DND-41 (cell line): ENCODE measurements around the gene MC5R.

Source experiments
- ATAC-seq: fragments of 200-7000 bp; cut with Tn5 transposase; 3 replicates; pipeline ENCODE4 v1.9.1; 2021; ENCODE audit warnings: low read depth; ENCODE audit not compliant: insufficient read depth
- DNase-seq: peaks from one replicate; pipeline ENCODE4 v3.0.0-alpha.2; 2020
- H2AFZ ChIP-seq: 2 replicates; pipeline ENCODE4 v1.6.0; 2012; ENCODE audit warnings: low read depth, low read length
- H3K27ac ChIP-seq: 2 replicates; pipeline ENCODE4 v1.5.1; 2012; ENCODE audit warnings: low read length, inconsistent platforms
- H3K27me3 ChIP-seq: fragments of 200-600 bp; sonication (generic); 2 replicates; pipeline ENCODE4 v1.6.0; 2012; ENCODE audit warnings: low read length, mild to moderate bottlenecking, inconsistent platforms; ENCODE audit not compliant: insufficient read depth, poor library complexity
- H3K36me3 ChIP-seq: 2 replicates; pipeline ENCODE4 v1.5.1; 2012; ENCODE audit warnings: low read length, inconsistent platforms; ENCODE audit not compliant: insufficient read depth
- H3K4me1 ChIP-seq: 2 replicates; pipeline ENCODE4 v1.5.1; 2012; ENCODE audit warnings: mild to moderate bottlenecking, low read length; ENCODE audit not compliant: insufficient read depth
- H3K4me2 ChIP-seq: 2 replicates; pipeline ENCODE4 v1.6.0; 2012; ENCODE audit warnings: mild to moderate bottlenecking, moderate library complexity, low read length, inconsistent platforms; ENCODE audit not compliant: insufficient read depth
- H3K4me3 ChIP-seq, 2 experiments: fragments of 200-600 bp in 1 of 2; shearing (Covaris generic) in 1 of 2; 2 replicates each; pipeline ENCODE4 v1.5.1; 2012 to 2016; ENCODE audit warnings: inconsistent platforms in 2 of 2, low read length in 2 of 2, mild to moderate bottlenecking in 2 of 2, low read depth in 1 of 2, moderate library complexity in 1 of 2
- H3K79me2 ChIP-seq: 2 replicates; pipeline ENCODE4 v1.6.0; 2012; ENCODE audit warnings: low read length, inconsistent platforms; ENCODE audit not compliant: insufficient read depth
- H3K9ac ChIP-seq: 2 replicates; pipeline ENCODE4 v1.6.0; 2012; ENCODE audit warnings: low read depth, mild to moderate bottlenecking, inconsistent platforms, low read length, moderate library complexity
- H3K9me3 ChIP-seq: 2 replicates; pipeline ENCODE4 v1.5.1; 2012; ENCODE audit warnings: low read length, moderate library complexity, mild to moderate bottlenecking, inconsistent platforms; ENCODE audit not compliant: insufficient read depth, severe bottlenecking
- H4K20me1 ChIP-seq: 2 replicates; pipeline ENCODE4 v1.6.0; 2012; ENCODE audit warnings: low read length; ENCODE audit not compliant: insufficient read depth
- CTCF ChIP-seq: IDR thresholded peaks from 2 replicates; pipeline ENCODE4 v1.5.1; 2012; ENCODE audit warnings: borderline replicate concordance, low read length, moderate library complexity, mild to moderate bottlenecking; ENCODE audit not compliant: poor library complexity, severe bottlenecking; ENCODE audit errors: extremely low read depth
- EZH2 ChIP-seq: IDR thresholded peaks from 3 replicates; pipeline ENCODE4 v1.6.1; 2012; ENCODE audit warnings: borderline replicate concordance, low read depth, mild to moderate bottlenecking, moderate library complexity, low read length, inconsistent platforms; ENCODE audit not compliant: severe bottlenecking

MC5R gene

GRCh38 chr18:13800505-13801259 is 23.3 kb upstream of the MC5R start:
- no peak overlapping the region for H3K4me2 ChIP-seq
- H3K27me3 ChIP-seq, result no peaks in the 10 kb centered on the region
- H3K27ac ChIP-seq, result no peak overlapping the region
- no peaks in the 10 kb centered on the region for H3K79me2 ChIP-seq
- ATAC-seq, result peak; percentile 45; the same call in 1 of the 3 replicates
- TF ChIP-seq CTCF (peak; percentile 37), EZH2 (no peak)
- H4K20me1 ChIP-seq, result no peaks in the 10 kb centered on the region
- H3K4me3 ChIP-seq, result no peak overlapping the region
- no peaks in the 10 kb centered on the region for H3K36me3 ChIP-seq
- no peaks in the 10 kb centered on the region for H3K4me1 ChIP-seq
- no peak for DNase-seq
- H2AFZ ChIP-seq, result no peak overlapping the region
- no peaks in the 10 kb centered on the region for H3K9me3 ChIP-seq
- H3K9ac ChIP-seq, result no peak overlapping the region

- Histone ChIP-seq H4K20me1 (no peaks in the 10 kb centered on the region), H3K9ac (no peak overlapping the region), H3K9me3 (no peaks in the 10 kb centered on the region), H3K27me3 (no peaks in the 10 kb centered on the region), H3K4me1 (no peaks in the 10 kb centered on the region), H3K4me3 (no peak overlapping the region), H3K27ac (no peak overlapping the region), H3K36me3 (no peaks in the 10 kb centered on the region), H3K79me2 (no peaks in the 10 kb centered on the region), H3K4me2 (no peak overlapping the region), H2AFZ (no peak overlapping the region)
- DNase-seq (no peak), ATAC-seq (no peak)
- TF ChIP-seq CTCF, result no peak
- TF ChIP-seq EZH2, result no peak
These were observed 22.7 kb upstream of the MC5R start for GRCh38 chr18:13801260-13801601.

GRCh38 chr18:13804305-13804704 is 19.6 kb upstream of the MC5R start:
- Histone ChIP-seq H2AFZ (no peak overlapping the region), H3K9ac (no peak overlapping the region), H3K4me2 (no peak overlapping the region), H3K4me3 (no peak overlapping the region), H3K27ac (no peak overlapping the region), H3K36me3 (no peaks in the 10 kb centered on the region), H3K79me2 (no peaks in the 10 kb centered on the region), H4K20me1 (no peaks in the 10 kb centered on the region), H3K9me3 (no peaks in the 10 kb centered on the region), H3K27me3 (peaks cover 2% of the 10 kb centered on the region), H3K4me1 (no peaks in the 10 kb centered on the region)
- TF ChIP-seq EZH2 (no peak), CTCF (no peak)
- no peak for ATAC-seq
- no peak for DNase-seq
